Activated T-cell treated with anti-CD3 and anti-CD28 coated beads, Interleukin-2, amount 50 U/mL, for 24 hours (primary cell): ENCODE results near the gene C2orf49.

Source experiments
- DNase-seq: peaks from one replicate; pipeline ENCODE4 v3.0.0-alpha.2; 2020
- H3K27ac Mint-ChIP-seq: 2 replicates; pipeline ENCODE4 v1.8.0; 2020; ENCODE audit warnings: mild to moderate bottlenecking, mixed read lengths
- H3K27me3 Mint-ChIP-seq: 2 replicates; pipeline ENCODE4 v1.8.0; 2020; ENCODE audit warnings: mixed read lengths
- H3K36me3 Mint-ChIP-seq: 2 replicates; pipeline ENCODE4 v1.8.0; 2020; ENCODE audit warnings: low read depth, mixed read lengths
- H3K4me1 Mint-ChIP-seq: 2 replicates; pipeline ENCODE4 v1.8.0; 2020; ENCODE audit warnings: low read depth, mixed read lengths
- H3K4me3 Mint-ChIP-seq: 2 replicates; pipeline ENCODE4 v1.8.0; 2020; ENCODE audit warnings: mild to moderate bottlenecking, moderate library complexity, mixed read lengths
- H3K9me3 Mint-ChIP-seq: 2 replicates; pipeline ENCODE4 v1.8.0; 2020; ENCODE audit warnings: mixed read lengths

The C2orf49 gene

GRCh38 chr2:105328281-105329196 is 8.8 kb upstream of the C2orf49 start:
- peak; percentile 56 for DNase-seq
- Mint-ChIP-seq H3K4me3 (peak overlapping the region; percentile 90), H3K27ac (peak overlapping the region; percentile 89), H3K36me3 (peaks cover 46% of the 10 kb centered on the region), H3K27me3 (no peaks in the 10 kb centered on the region), H3K9me3 (no peaks in the 10 kb centered on the region), H3K4me1 (peaks cover 61% of the 10 kb centered on the region)

DNA sequence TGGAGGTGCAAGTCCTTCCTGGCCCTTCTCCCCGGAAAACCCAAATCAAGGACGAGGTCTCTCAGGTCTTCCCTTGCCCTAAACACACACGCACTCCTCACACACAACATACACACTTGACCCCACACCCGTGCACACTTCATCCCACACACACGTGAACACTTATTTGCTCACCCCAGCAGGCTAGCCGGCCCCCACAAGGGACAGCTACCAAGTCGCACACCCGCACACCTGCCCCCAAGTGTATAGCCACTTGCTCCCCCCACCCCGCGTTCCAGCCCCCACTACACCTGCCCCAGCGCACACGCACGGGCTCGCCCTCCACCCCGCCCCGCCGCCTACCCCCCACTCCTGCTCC is 8.2 kb upstream of the C2orf49 start:
- no peak for DNase-seq
- Mint-ChIP-seq H3K27me3 (no peaks in the 10 kb centered on the region), H3K36me3 (peaks cover 44% of the 10 kb centered on the region), H3K4me3 (peak overlapping the region; percentile 90), H3K9me3 (no peaks in the 10 kb centered on the region), H3K27ac (peak overlapping the region; percentile 89), H3K4me1 (peaks cover 54% of the 10 kb centered on the region)

DNA sequence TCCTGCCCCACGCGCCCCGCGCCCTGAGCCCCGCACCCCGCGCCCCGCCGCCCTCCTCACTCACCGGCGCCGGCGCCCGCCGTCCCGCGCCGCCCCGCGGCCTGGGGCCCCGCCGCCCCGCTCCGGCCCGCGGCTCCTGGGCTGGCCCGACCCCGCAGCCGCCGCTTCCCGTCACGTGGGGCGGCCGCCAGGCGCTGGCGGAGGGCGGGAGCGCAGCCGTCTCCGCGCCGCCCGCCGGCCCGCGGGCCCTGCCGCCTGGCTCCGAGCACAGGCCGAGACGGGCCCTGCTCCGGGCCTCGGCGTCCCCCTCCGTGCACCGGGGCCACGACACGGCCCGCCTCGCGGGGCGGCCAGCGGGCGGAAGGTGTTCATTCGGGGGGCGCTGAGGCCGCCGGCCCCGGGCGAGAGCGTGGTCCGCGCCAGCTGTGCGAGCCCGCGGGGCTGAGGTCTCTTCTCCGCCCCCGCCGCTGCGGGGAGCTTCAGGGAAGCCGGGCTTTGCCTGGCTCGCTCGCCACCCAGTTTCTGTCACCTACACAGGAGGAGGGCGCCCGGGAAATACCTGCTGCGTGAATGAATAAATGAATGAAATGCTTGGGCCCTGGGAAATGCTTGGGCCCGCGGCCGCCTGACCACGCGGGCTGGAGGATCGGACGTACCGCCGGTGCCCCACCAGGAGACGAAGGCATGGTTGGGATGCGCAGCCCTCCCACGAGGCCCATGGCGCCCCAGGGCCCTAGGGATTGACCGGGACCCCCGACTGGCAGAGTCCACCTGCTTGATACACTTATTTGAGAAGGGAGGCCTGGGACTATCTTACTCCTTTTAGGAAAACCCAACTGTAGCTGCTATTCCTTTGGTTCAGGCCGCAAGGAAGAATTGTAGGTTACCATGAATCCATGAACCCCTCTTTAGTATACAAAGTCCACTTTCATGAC is 7.5 kb upstream of the C2orf49 start, which contains the start of gene TGFBRAP1:
Gene TGFBRAP1 (minus strand): TSS at position 175 of the 935 bp plus-strand sequence. CDS start 21,434 bp downstream, outside the sequence.
- Mint-ChIP-seq H3K27me3 (no peaks in the 10 kb centered on the region), H3K36me3 (peaks cover 44% of the 10 kb centered on the region), H3K4me3 (peak within 1 kb of the TSS; percentile 90), H3K4me1 (peaks cover 48% of the 10 kb centered on the region), H3K27ac (peak within 1 kb of the TSS; percentile 98), H3K9me3 (no peaks in the 10 kb centered on the region)
- DNase-seq = peak; percentile 80

DNA sequence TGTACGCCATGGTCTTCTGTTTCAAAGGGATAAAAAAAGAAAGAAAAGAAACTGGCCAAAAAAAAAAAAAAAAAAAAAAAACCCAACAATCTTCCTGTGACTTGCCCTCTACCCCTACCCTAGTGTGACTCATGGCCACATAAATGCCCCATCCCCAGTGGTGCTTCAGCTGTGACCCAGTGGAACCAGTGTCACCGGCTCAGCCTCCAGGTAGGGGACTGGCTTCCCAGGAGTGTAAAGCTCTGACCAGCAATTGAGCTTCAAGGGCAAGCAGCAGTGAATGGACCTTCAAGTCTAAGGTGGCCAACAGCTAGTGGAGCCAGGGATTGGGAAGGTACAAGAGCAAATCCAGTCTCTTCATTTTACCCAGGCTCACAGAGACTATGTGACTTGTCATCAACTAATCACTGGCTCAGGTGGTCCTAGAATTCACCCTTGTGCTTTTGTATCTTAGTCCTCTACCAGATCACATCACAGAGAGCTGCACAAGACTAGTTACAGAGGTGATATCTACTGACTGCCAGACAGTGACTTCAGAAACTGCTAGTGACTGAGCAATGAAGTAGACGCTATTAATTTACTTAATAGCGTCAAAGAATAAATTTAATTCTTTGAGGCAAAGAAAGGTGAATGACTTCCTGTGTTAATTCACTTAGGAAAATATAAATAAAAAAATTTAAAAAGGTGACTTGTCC is 6.5 kb upstream of the C2orf49 start:
- no peak for DNase-seq
- H3K36me3 Mint-ChIP-seq = peaks cover 41% of the 10 kb centered on the region
- peaks cover 45% of the 10 kb centered on the region for H3K4me1 Mint-ChIP-seq
- peak overlapping the region; percentile 98 for H3K27ac Mint-ChIP-seq
- peak overlapping the region; percentile 88 for H3K4me3 Mint-ChIP-seq
- H3K9me3 Mint-ChIP-seq = no peaks in the 10 kb centered on the region
- no peaks in the 10 kb centered on the region for H3K27me3 Mint-ChIP-seq

GRCh38 chr2:105334211-105334610 is 3.1 kb upstream of the C2orf49 start:
- Mint-ChIP-seq H3K27ac (no peak overlapping the region), H3K9me3 (no peaks in the 10 kb centered on the region), H3K36me3 (peaks cover 39% of the 10 kb centered on the region), H3K4me1 (peaks cover 40% of the 10 kb centered on the region), H3K27me3 (no peaks in the 10 kb centered on the region), H3K4me3 (no peak overlapping the region)
- no peak for DNase-seq

GRCh38 chr2:105335469-105335868 is 1.9 kb upstream of the C2orf49 start:
- H3K4me1 Mint-ChIP-seq = peaks cover 44% of the 10 kb centered on the region
- H3K4me3 Mint-ChIP-seq = peak overlapping the region; percentile 100
- peaks cover 48% of the 10 kb centered on the region for H3K36me3 Mint-ChIP-seq
- no peaks in the 10 kb centered on the region for H3K9me3 Mint-ChIP-seq
- H3K27ac Mint-ChIP-seq = no peak overlapping the region
- DNase-seq = no peak
- H3K27me3 Mint-ChIP-seq = no peaks in the 10 kb centered on the region

GRCh38 chr2:105336786-105337121 is 586 bp upstream of the C2orf49 start:
- peak overlapping the region; percentile 100 for H3K27ac Mint-ChIP-seq
- peaks cover 60% of the 10 kb centered on the region for H3K36me3 Mint-ChIP-seq
- H3K4me1 Mint-ChIP-seq = peaks cover 40% of the 10 kb centered on the region
- H3K27me3 Mint-ChIP-seq = no peaks in the 10 kb centered on the region
- H3K4me3 Mint-ChIP-seq = peak overlapping the region; percentile 100
- DNase-seq = no peak
- H3K9me3 Mint-ChIP-seq = no peaks in the 10 kb centered on the region

DNA sequence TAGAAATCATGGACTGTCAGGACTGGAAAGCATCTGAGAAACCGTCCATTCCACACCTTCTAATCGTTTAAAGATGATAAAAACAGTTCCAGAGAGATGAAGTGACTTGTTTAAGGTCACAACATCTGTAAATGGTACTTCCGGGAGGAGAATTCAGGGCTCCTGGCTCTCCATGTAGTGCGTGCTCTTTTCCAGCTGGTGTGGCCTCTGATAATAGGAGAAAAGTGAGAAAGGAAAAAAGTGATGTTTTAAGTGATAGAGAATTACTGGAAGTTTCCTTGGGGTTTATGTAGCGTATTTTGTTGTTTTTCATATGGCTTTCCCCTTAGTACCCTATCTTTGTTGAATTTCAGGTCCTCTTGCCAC is 663 bp downstream of the C2orf49 start:
- peaks cover 73% of the 10 kb centered on the region for H3K36me3 Mint-ChIP-seq
- no peak for DNase-seq
- H3K27ac Mint-ChIP-seq = peak overlapping the region; percentile 100
- H3K4me1 Mint-ChIP-seq = peaks cover 40% of the 10 kb centered on the region
- H3K4me3 Mint-ChIP-seq = peak overlapping the region; percentile 100
- no peaks in the 10 kb centered on the region for H3K27me3 Mint-ChIP-seq
- no peaks in the 10 kb centered on the region for H3K9me3 Mint-ChIP-seq

GRCh38 chr2:105339414-105339813 is 2.1 kb downstream of the C2orf49 start:
- Mint-ChIP-seq H3K9me3 (no peaks in the 10 kb centered on the region), H3K4me1 (peaks cover 40% of the 10 kb centered on the region), H3K36me3 (peaks cover 78% of the 10 kb centered on the region), H3K27ac (peak overlapping the region; percentile 100), H3K4me3 (peak overlapping the region; percentile 100), H3K27me3 (no peaks in the 10 kb centered on the region)
- DNase-seq = no peak

DNA sequence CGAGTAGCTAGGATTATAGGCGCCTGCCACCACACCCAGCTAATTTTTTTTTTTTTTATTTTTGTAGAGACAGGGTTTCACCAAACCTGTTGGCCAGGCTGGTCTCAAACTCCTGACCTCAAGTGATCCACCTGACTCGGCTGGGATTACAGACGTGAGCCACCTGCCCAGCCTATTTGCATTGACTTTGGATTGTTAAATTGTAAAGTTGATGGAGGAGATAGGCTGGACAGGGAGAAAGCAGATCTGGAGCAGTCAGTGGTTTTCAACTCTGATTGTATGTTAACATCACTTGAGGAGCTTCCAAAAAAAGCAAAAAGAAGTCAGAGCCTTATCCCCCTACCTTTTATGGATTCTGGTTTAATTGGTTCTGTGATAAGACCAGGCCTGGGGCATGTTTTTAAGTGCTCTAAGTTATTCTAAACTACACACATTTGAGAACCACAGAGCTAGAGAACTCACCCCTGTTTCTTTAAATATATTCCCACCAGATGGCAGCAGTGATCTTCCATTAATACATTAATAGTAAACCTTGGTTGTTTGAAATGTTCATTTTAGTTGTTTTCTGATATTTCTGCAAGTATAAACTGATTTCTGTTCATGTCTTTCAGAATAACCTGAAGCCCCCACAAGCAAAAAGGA is 7.5 kb downstream of the C2orf49 start:
- H3K4me3 Mint-ChIP-seq = no peak overlapping the region
- peaks cover 8% of the 10 kb centered on the region for H3K4me1 Mint-ChIP-seq
- H3K27me3 Mint-ChIP-seq = no peaks in the 10 kb centered on the region
- DNase-seq = no peak
- H3K9me3 Mint-ChIP-seq = no peaks in the 10 kb centered on the region
- H3K27ac Mint-ChIP-seq = no peak overlapping the region
- H3K36me3 Mint-ChIP-seq = peaks cover 89% of the 10 kb centered on the region

- no peaks in the 10 kb centered on the region for H3K27me3 Mint-ChIP-seq
- peaks cover 18% of the 10 kb centered on the region for H3K4me1 Mint-ChIP-seq
- no peak overlapping the region for H3K4me3 Mint-ChIP-seq
- H3K36me3 Mint-ChIP-seq = peaks cover 87% of the 10 kb centered on the region
- H3K9me3 Mint-ChIP-seq = peaks cover 2% of the 10 kb centered on the region
- H3K27ac Mint-ChIP-seq = no peak overlapping the region
- DNase-seq = no peak
Observed at GRCh38 chr2:105357122-105357521, 19.8 kb downstream of the C2orf49 start.

GRCh38 chr2:105358593-105358992 is 21.3 kb downstream of the C2orf49 start:
- no peak for DNase-seq
- peaks cover 2% of the 10 kb centered on the region for H3K9me3 Mint-ChIP-seq
- peaks cover 25% of the 10 kb centered on the region for H3K4me1 Mint-ChIP-seq
- no peak overlapping the region for H3K4me3 Mint-ChIP-seq
- H3K27me3 Mint-ChIP-seq = no peaks in the 10 kb centered on the region
- peaks cover 74% of the 10 kb centered on the region for H3K36me3 Mint-ChIP-seq
- H3K27ac Mint-ChIP-seq = no peak overlapping the region

- peaks cover 25% of the 10 kb centered on the region for H3K4me1 Mint-ChIP-seq
- H3K27me3 Mint-ChIP-seq = no peaks in the 10 kb centered on the region
- H3K9me3 Mint-ChIP-seq = peaks cover 2% of the 10 kb centered on the region
- peaks cover 51% of the 10 kb centered on the region for H3K36me3 Mint-ChIP-seq
- peak overlapping the region; percentile 13 for H3K27ac Mint-ChIP-seq
- no peak overlapping the region for H3K4me3 Mint-ChIP-seq
- no peak for DNase-seq
Observed at GRCh38 chr2:105361102-105361889, 24.0 kb downstream of the C2orf49 start.
